ENCODE measurements around the gene PPP1R16B. TPM values are rescaled to one million over a fixed set of nuclear protein-coding genes. Genes with fewer than 3 reads are reported as not detected.
A peak's percentile ranks its signal among the peaks of the same experiment; 100 is the strongest.

Gene PPP1R16B
- total and polyA plus RNA-seq, 2 experiments from 2014 or later: 0.15 TPM; not detected in 1

GRCh38 chr20:38924718-38925117 is 119.2 kb downstream of the PPP1R16B start:
- no peaks in the 10 kb centered on the region for H3K36me3 ChIP-seq
- H3K27ac ChIP-seq: no peak overlapping the region
- no peak for DNase-seq (ENCODE audit: low read depth in 1 of 2, low spot score in 1 of 2)
- H3K9me3 ChIP-seq (ENCODE audit: low read depth): no peaks in the 10 kb centered on the region
- no peak overlapping the region for H3K4me3 ChIP-seq
- no peak for TF ChIP-seq CTCF (IDR thresholded peaks at IDR 0.05; ENCODE audit: low read depth, low read length)
- H3K27me3 ChIP-seq: no peaks in the 10 kb centered on the region
- no peaks in the 10 kb centered on the region for H3K4me1 ChIP-seq (ENCODE audit: low read depth)

GRCh38 chr20:38926142-38926933 is 120.8 kb downstream of the PPP1R16B start, which contains the start of gene FAM83D:
Gene FAM83D (plus strand): TSS chr20:38926417. CDS start chr20:38926443, 26 bp downstream.
- peak within 1 kb of the TSS; percentile 16 for H3K27ac ChIP-seq
- no peaks in the 10 kb centered on the region for H3K36me3 ChIP-seq
- H3K4me1 ChIP-seq (ENCODE audit: low read depth): no peaks in the 10 kb centered on the region
- no peaks in the 10 kb centered on the region for H3K9me3 ChIP-seq (ENCODE audit: low read depth)
- peak; percentile 97 to 99 for DNase-seq (ENCODE audit: low read depth in 1 of 2, low spot score in 1 of 2)
- peak within 1 kb of the TSS; percentile 54 for H3K4me3 ChIP-seq
- no peaks in the 10 kb centered on the region for H3K27me3 ChIP-seq
- TF ChIP-seq CTCF (IDR thresholded peaks at IDR 0.05; ENCODE audit: low read depth, low read length): no peak

GRCh38 chr20:38926934-38927616 is 121.6 kb downstream of the PPP1R16B start:
- Histone ChIP-seq H3K4me3 (peak overlapping the region; percentile 54), H3K9me3 (ENCODE audit: low read depth) (no peaks in the 10 kb centered on the region), H3K27ac (no peak overlapping the region), H3K27me3 (no peaks in the 10 kb centered on the region), H3K4me1 (ENCODE audit: low read depth) (no peaks in the 10 kb centered on the region), H3K36me3 (no peaks in the 10 kb centered on the region)
- TF ChIP-seq CTCF (IDR thresholded peaks at IDR 0.05; ENCODE audit: low read depth, low read length): no peak
- DNase-seq (ENCODE audit: low read depth in 1 of 2, low spot score in 1 of 2): peak in 1 of 2 donors; percentile 50

GRCh38 chr20:38927902-38928578 is 122.5 kb downstream of the PPP1R16B start:
- H3K4me3 ChIP-seq: peak overlapping the region; percentile 54
- no peaks in the 10 kb centered on the region for H3K36me3 ChIP-seq
- no peak for DNase-seq (ENCODE audit: low read depth in 1 of 2, low spot score in 1 of 2)
- no peaks in the 10 kb centered on the region for H3K4me1 ChIP-seq (ENCODE audit: low read depth)
- H3K27me3 ChIP-seq: no peaks in the 10 kb centered on the region
- TF ChIP-seq CTCF (IDR thresholded peaks at IDR 0.05; ENCODE audit: low read depth, low read length): no peak
- no peaks in the 10 kb centered on the region for H3K9me3 ChIP-seq (ENCODE audit: low read depth)
- no peak overlapping the region for H3K27ac ChIP-seq

GRCh38 chr20:38930242-38930569 is 124.7 kb downstream of the PPP1R16B start:
- Histone ChIP-seq H3K4me3 (no peak overlapping the region), H3K9me3 (ENCODE audit: low read depth) (no peaks in the 10 kb centered on the region), H3K4me1 (ENCODE audit: low read depth) (no peaks in the 10 kb centered on the region), H3K27me3 (no peaks in the 10 kb centered on the region), H3K27ac (no peak overlapping the region), H3K36me3 (no peaks in the 10 kb centered on the region)
- DNase-seq (ENCODE audit: low read depth in 1 of 2, low spot score in 1 of 2): no peak
- no peak for TF ChIP-seq CTCF (IDR thresholded peaks at IDR 0.05; ENCODE audit: low read depth, low read length)

Measured in cardiac muscle cell (in vitro differentiated cells and primary cell).